Fibroblast of mammary gland (primary cell): ENCODE data around the gene SIRT7.

Experiments
- DNase-seq: peaks from one replicate; pipeline ENCODE4 v3.0.0-alpha.2; 2010; ENCODE audit warnings: low read depth
- H3K4me3 ChIP-seq: 2 replicates; pipeline ENCODE4 v1.5.1; 2011; ENCODE audit warnings: low read depth, mild to moderate bottlenecking, low read length, moderate library complexity; ENCODE audit not compliant: control insufficient read depth
- TF ChIP-seq, protein P1 (sequence below): conservative IDR thresholded peaks from 2 replicates; pipeline ENCODE4 v1.5.1; 2011; ENCODE audit warnings: low read depth, low read length, inconsistent platforms; ENCODE audit not compliant: control insufficient read depth, insufficient read depth

SIRT7 gene

GRCh38 chr17:81898885-81899284, 19.1 kb downstream of the SIRT7 start:
- no peak overlapping the region for H3K4me3 ChIP-seq
- TF ChIP-seq, protein P1, sequence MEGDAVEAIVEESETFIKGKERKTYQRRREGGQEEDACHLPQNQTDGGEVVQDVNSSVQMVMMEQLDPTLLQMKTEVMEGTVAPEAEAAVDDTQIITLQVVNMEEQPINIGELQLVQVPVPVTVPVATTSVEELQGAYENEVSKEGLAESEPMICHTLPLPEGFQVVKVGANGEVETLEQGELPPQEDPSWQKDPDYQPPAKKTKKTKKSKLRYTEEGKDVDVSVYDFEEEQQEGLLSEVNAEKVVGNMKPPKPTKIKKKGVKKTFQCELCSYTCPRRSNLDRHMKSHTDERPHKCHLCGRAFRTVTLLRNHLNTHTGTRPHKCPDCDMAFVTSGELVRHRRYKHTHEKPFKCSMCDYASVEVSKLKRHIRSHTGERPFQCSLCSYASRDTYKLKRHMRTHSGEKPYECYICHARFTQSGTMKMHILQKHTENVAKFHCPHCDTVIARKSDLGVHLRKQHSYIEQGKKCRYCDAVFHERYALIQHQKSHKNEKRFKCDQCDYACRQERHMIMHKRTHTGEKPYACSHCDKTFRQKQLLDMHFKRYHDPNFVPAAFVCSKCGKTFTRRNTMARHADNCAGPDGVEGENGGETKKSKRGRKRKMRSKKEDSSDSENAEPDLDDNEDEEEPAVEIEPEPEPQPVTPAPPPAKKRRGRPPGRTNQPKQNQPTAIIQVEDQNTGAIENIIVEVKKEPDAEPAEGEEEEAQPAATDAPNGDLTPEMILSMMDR: no peak
- DNase-seq: no peak

GRCh38 chr17:81898029-81898866, 19.7 kb downstream of the SIRT7 start:
- TF ChIP-seq, protein P1: no peak
- DNase-seq: peak; percentile 98
- H3K4me3 ChIP-seq: no peak overlapping the region

GRCh38 chr17:81895400-81895799, 22.6 kb downstream of the SIRT7 start:
- no peak overlapping the region for H3K4me3 ChIP-seq
- TF ChIP-seq, protein P1: no peak
- no peak for DNase-seq

DNA sequence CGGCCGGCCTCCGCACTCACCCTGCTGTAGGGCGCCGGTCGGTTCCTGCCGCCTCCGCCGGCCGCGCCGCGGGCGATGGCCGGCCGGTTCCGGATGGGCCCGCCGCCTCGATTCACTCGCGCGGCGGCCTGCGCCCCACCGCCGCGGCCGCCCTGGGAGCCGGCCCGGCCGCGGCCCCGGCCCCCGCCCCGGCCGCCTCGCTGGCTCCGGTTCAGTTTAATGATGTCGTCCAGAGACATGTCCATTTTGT, 26.7 kb downstream of the SIRT7 start:
- TF ChIP-seq, protein P1: no peak
- no peak for DNase-seq
- peak overlapping the region; percentile 78 for H3K4me3 ChIP-seq

DNA sequence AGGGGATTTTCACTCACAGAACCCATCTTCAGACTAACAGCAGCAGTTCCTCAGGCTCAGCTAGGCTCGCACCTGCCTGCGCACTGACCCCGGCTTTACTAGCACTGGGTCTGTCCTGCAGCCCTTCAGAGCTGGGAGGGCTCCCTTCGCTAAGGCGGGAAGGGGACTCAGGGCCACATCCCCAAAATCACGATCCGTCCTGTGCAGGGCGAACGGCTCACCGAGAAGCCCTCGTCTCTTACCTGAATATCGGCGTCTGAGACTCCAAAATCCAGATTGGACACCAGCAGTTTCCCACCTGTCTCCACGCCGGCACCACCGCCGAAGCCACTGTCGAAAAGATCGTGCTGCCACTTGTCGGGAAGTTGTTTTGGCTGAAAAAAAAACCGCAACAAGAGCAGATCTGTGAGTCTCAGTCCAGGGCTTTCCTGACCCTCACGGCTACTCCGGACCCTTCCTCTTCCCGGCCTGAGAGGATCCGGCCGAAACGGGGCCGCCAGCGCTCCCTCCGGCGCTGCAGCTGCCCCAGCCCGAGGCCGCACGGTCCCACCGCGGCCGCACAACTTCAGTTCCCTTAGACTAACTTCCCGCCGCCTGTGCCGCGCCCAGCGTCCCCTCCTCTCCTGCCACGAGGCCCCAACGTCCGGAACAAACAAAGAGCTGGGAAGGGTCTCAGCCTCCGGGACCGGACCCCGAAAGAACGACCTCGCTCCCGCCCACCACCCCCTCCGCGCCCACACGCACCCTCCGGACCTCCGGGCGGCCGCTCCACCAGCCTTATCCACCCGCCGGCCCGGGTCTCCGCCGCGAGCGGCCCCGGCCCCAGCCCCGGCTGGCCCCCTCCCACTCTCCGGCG, 27.3 kb downstream of the SIRT7 start:
- TF ChIP-seq, protein P1: no peak
- peak overlapping the region; percentile 78 for H3K4me3 ChIP-seq
- DNase-seq: no peak

DNA sequence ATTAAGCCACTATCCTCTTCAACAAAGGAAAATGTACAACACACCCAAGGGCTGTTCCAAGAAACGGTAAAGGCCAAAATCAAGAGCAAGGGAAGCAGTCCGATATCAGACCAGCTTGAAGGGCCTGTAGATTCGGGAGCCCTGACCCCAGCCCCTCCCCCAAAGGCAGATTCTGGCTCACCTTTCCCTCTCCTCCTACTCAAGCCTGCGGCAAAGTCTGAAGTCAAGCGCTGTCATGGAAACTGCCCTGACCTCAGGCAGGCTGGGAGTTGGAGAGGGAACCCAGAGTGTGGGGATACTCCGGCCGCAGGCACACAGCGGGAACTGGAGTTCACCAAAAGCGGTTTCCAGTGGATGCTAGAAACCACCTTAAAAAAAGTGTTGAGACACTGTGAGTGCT, 28.4 kb downstream of the SIRT7 start:
- H3K4me3 ChIP-seq: peak overlapping the region; percentile 78
- DNase-seq: no peak
- TF ChIP-seq, protein P1: no peak
